HCT116 (cell line): ENCODE measurements around the gene TCEANC2. TPM values are rescaled to one million over a fixed set of nuclear protein-coding genes. Genes with fewer than 3 reads are reported as not detected.

Experiments used
- ATAC-seq: fragments of 200-7000 bp; cut with Tn5 transposase; 2 replicates; pipeline ENCODE4 v1.9.1; 2020; ENCODE audit warnings: mild to moderate bottlenecking, moderate library complexity
- BruUV-seq: library from RNA; stranded (reverse); fragments of 400-500 nt; replicated peaks from 2 replicates; lab custom pipeline; 2021; lab: Mats Ljungman, UMichigan
- CTCF ChIA-PET: fragments of 300-600 bp; sonication (Branson Sonifier 250); formaldehyde crosslinking; loops from one replicate; lab custom pipeline; 2021; ENCODE audit warnings: antibody characterized with exemption; lab: Charles Lee
- POLR2A ChIA-PET: fragments of 300-600, 350-600 bp; sonication (Branson Sonifier 250); formaldehyde crosslinking; loops from one replicate; lab custom pipeline; 2021; ENCODE audit warnings: antibody characterized with exemption; lab: Charles Lee
- RAD21 ChIA-PET, 2 experiments: fragments of 300-600 bp; sonication (Branson Sonifier 250); formaldehyde crosslinking; loops; one replicate each; lab custom pipeline; 2023; ENCODE audit warnings: low total read pairs in 2 of 2; ENCODE audit not compliant: uncharacterized antibody in 2 of 2, unreplicated experiment in 2 of 2, low non-redundant PET in 1 of 2; lab: Charles Lee
- DNase-seq: peaks from one replicate; pipeline ENCODE4 v3.0.0-alpha.2; 2010; ENCODE audit warnings: low read depth, low spot score
- H2AFZ ChIP-seq: fragments of 200-600 bp; shearing (Covaris generic), sonication (generic); 2 replicates; pipeline ENCODE4 v1.6.1; 2017; ENCODE audit warnings: low read depth, mixed run types, mixed read lengths, antibody characterized with exemption, low read length; ENCODE audit not compliant: poor library complexity, severe bottlenecking
- H3K27ac ChIP-seq: 2 replicates; pipeline ENCODE4 v1.5.1; 2012; ENCODE audit warnings: low read depth, low read length
- H3K27me3 ChIP-seq: fragments of 200-600 bp; sonication (generic); 2 replicates; pipeline ENCODE4 v1.6.1; 2016; ENCODE audit warnings: mixed run types, low read length, mixed read lengths; ENCODE audit not compliant: insufficient read depth
- H3K36me3 ChIP-seq, 2 experiments: fragments of 200-500 bp in 1 of 2; fragments of 200-600 bp in 1 of 2; sonication (Bioruptor generic) in 1 of 2; sonication (generic) in 1 of 2; 2 replicates each; pipeline versions ENCODE4 v1.5.1 to v1.6.1; 2014 to 2016; ENCODE audit warnings: low read length in 2 of 2, inconsistent platforms in 1 of 2, mixed read lengths in 1 of 2, mixed run types in 1 of 2; ENCODE audit not compliant: insufficient read depth in 2 of 2, control insufficient read depth in 1 of 2
- H3K4me1 ChIP-seq, 2 experiments: fragments of 200-600 bp in 1 of 2; sonication (generic) in 1 of 2; 2 replicates each; pipeline versions ENCODE4 v1.5.1 to v1.6.1; 2012 to 2017; ENCODE audit warnings: low read length in 2 of 2, inconsistent platforms in 1 of 2, mild to moderate bottlenecking in 1 of 2, mixed read lengths in 1 of 2, mixed run types in 1 of 2, moderate library complexity in 1 of 2; ENCODE audit not compliant: insufficient read depth in 2 of 2, control insufficient read depth in 1 of 2
- H3K4me2 ChIP-seq: fragments of 200-600 bp; sonication (generic); 2 replicates; pipeline ENCODE4 v1.6.1; 2017; ENCODE audit warnings: mixed run types, low read length, mixed read lengths
- H3K4me3 ChIP-seq, 2 experiments: fragments of 200-600 bp in 1 of 2; sonication (generic) in 1 of 2; replicated peaks in 1 of 2; 2 replicates each; pipeline ENCODE4 v1.5.1; 2011 to 2016; ENCODE audit warnings: low read length in 2 of 2, control low read depth in 1 of 2, low read depth in 1 of 2, mild to moderate bottlenecking in 1 of 2, mixed read lengths in 1 of 2, mixed run types in 1 of 2
- H3K79me2 ChIP-seq: fragments of 200-600 bp; sonication (generic); 2 replicates; pipeline ENCODE4 v1.6.1; 2017; ENCODE audit warnings: mild to moderate bottlenecking, mixed run types, low read length, moderate library complexity, mixed read lengths; ENCODE audit not compliant: insufficient read depth
- H3K9ac ChIP-seq: fragments of 200-600 bp; sonication (generic); 2 replicates; pipeline ENCODE4 v1.6.1; 2016; ENCODE audit warnings: low read length, mixed read lengths
- H3K9me2 ChIP-seq: fragments of 200-600 bp; sonication (generic), shearing (Covaris generic); 2 replicates; pipeline ENCODE4 v1.6.1; 2017; ENCODE audit warnings: mixed run types, mild to moderate bottlenecking, moderate library complexity; ENCODE audit not compliant: insufficient read depth
- H3K9me3 ChIP-seq, 2 experiments: fragments of 200-500 bp in 1 of 2; fragments of 200-600 bp in 1 of 2; sonication (Bioruptor generic) in 1 of 2; sonication (generic) in 1 of 2; 2 replicates each; pipeline ENCODE4 v1.6.1; 2014 to 2017; ENCODE audit warnings: low read length in 2 of 2, mixed read lengths in 2 of 2, inconsistent platforms in 1 of 2, low read depth in 1 of 2, mild to moderate bottlenecking in 1 of 2, mixed run types in 1 of 2, moderate library complexity in 1 of 2; ENCODE audit not compliant: control insufficient read depth in 1 of 2, insufficient read depth in 1 of 2
- H4K20me1 ChIP-seq: fragments of 200-600 bp; sonication (generic), shearing (Covaris generic); 2 replicates; pipeline ENCODE4 v1.6.1; 2017; ENCODE audit warnings: mixed run types, mild to moderate bottlenecking, moderate library complexity; ENCODE audit not compliant: insufficient read depth
- EZH2 ChIP-seq: fragments of 200-600 bp; sonication (generic); IDR thresholded peaks from 2 replicates; pipeline ENCODE4 v1.6.1; 2017; ENCODE audit warnings: antibody characterized with exemption, mixed run types
- EZH2phosphoT487 ChIP-seq: fragments of 200-600 bp; IDR thresholded peaks from 2 replicates; pipeline ENCODE4 v1.6.1; 2018; ENCODE audit warnings: antibody characterized with exemption, borderline replicate concordance
- JUND ChIP-seq: IDR thresholded peaks from 2 replicates; pipeline ENCODE4 v1.6.1; 2012
- SIN3A ChIP-seq: IDR thresholded peaks from 2 replicates; pipeline ENCODE4 v1.6.1; 2012; ENCODE audit warnings: low read depth
- SRF ChIP-seq: IDR thresholded peaks from 2 replicates; pipeline ENCODE4 v1.6.1; 2012; ENCODE audit warnings: low read depth
- TCF7L2 ChIP-seq: IDR thresholded peaks from 2 replicates; pipeline ENCODE4 v1.7.0; 2011; ENCODE audit warnings: borderline replicate concordance, inconsistent platforms; ENCODE audit not compliant: insufficient read depth, insufficient read length; ENCODE audit errors: extremely low read depth
- intact Hi-C: fragments of 100-400 bp; cut with micrococcal nuclease; formaldehyde crosslinking; loops from 2 replicates; pipeline ENCODE4 v1.10.0; 2022
- total RNA-seq: library from RNA; stranded (reverse); gene quantifications from one replicate; pipeline ENCODE4 v1.2.1, GENCODE V29; 2021; ENCODE audit not compliant: unreplicated experiment
- TF ChIP-seq, protein P1 (sequence below): IDR thresholded peaks from 2 replicates; pipeline ENCODE4 v1.6.1; 2012
- TF ChIP-seq, protein P2 (sequence below): IDR thresholded peaks from 2 replicates; pipeline ENCODE4 v1.6.1; 2012
- TF ChIP-seq, protein P3 (sequence below): IDR thresholded peaks from 2 replicates; pipeline ENCODE4 v1.6.1; 2012; ENCODE audit warnings: low read depth
- TF ChIP-seq, protein P4 (sequence below), 3 experiments: fragments of 200-600 bp in 1 of 3; sonication (generic) in 1 of 3; IDR thresholded peaks in 2 of 3; conservative IDR thresholded peaks in 1 of 3; 2 replicates each; pipeline ENCODE4 v1.5.1; 2012 to 2017; ENCODE audit warnings: low read depth in 2 of 3, low read length in 2 of 3, antibody characterized with exemption in 1 of 3, borderline replicate concordance in 1 of 3, control low read depth in 1 of 3, mild to moderate bottlenecking in 1 of 3, mixed read lengths in 1 of 3, mixed run types in 1 of 3, moderate library complexity in 1 of 3; ENCODE audit not compliant: insufficient read depth in 1 of 3

Gene TCEANC2
- total RNA-seq, 1 experiment from 2014 or later, result 5.4 TPM

DNA sequence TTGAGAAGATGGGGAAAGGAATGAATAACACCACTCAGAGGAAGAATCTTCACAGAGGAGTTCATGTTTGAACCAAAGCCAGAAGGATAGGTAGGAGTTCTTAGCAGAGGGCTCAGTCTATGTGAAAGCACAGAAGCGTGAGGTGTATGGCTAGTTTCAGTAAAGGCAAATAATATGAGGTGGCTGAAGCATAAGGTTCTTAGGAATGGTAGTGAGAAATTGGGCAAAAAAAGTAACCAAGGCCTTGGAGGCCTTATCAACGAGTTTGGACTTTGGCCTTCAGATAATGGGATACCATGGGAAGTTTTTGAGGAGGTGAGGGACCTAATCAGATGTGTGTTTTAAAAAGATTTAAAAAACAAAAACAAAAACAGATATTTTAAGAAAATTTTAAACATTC is 47.1 kb downstream of the TCEANC2 start:
- ChIA-PET CTCF (no interaction called here), RAD21 (no interaction called here), POLR2A (no interaction called here)
- no peaks in the 10 kb centered on the region for H3K9me3 ChIP-seq
- no peak overlapping the region for H3K9ac ChIP-seq
- no peak overlapping the region for H3K4me2 ChIP-seq
- H3K4me3 ChIP-seq, result no peak overlapping the region
- BruUV-seq, result no TSS peak
- no peak overlapping the region for H3K27ac ChIP-seq
- TF ChIP-seq, protein P1, sequence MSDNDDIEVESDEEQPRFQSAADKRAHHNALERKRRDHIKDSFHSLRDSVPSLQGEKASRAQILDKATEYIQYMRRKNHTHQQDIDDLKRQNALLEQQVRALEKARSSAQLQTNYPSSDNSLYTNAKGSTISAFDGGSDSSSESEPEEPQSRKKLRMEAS, result no peak
- TF ChIP-seq JUND (no peak), SIN3A (no peak), SRF (no peak)
- TF ChIP-seq, protein P2, sequence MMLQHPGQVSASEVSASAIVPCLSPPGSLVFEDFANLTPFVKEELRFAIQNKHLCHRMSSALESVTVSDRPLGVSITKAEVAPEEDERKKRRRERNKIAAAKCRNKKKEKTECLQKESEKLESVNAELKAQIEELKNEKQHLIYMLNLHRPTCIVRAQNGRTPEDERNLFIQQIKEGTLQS, result no peak
- H3K79me2 ChIP-seq, result no peaks in the 10 kb centered on the region
- intact Hi-C loops, result no loop called here
- H4K20me1 ChIP-seq, result no peaks in the 10 kb centered on the region
- H3K9me2 ChIP-seq, result no peaks in the 10 kb centered on the region; the same call in 1 of the 2 replicates
- H3K36me3 ChIP-seq, result no peaks in the 10 kb centered on the region; a peak in 1 of 4 replicates
- DNase-seq, result no peak
- H3K27me3 ChIP-seq, result no peaks in the 10 kb centered on the region
- no peak overlapping the region for H2AFZ ChIP-seq
- no peaks in the 10 kb centered on the region for H3K4me1 ChIP-seq
- ATAC-seq, result no peak

DNA sequence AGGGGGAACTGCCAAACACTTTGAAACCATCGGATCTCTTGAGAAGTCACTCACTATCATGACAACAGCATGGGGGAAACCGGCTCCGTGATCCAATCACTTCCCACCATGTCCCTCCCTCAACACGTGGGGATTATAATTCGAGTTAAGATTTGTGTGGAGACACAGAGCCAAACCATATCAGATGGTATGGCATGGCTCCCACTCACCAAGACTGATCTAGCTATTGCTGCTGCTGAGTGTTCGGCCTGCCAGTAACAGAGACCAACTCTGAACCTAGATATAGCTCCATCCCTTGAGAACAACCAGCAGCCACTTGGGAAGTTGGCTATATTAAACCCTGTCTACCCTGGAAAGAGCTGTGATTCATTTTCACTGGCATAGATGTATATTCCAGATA is 50.0 kb downstream of the TCEANC2 start:
- CTCF ChIA-PET, result no interaction called here
- RAD21 ChIA-PET, result no interaction called here
- no TSS peak for BruUV-seq

More for the DNA sequence above, 50.0 kb downstream of the TCEANC2 start:
- H3K36me3 ChIP-seq, result no peaks in the 10 kb centered on the region
- no peak for DNase-seq
- TF ChIP-seq, protein P3, sequence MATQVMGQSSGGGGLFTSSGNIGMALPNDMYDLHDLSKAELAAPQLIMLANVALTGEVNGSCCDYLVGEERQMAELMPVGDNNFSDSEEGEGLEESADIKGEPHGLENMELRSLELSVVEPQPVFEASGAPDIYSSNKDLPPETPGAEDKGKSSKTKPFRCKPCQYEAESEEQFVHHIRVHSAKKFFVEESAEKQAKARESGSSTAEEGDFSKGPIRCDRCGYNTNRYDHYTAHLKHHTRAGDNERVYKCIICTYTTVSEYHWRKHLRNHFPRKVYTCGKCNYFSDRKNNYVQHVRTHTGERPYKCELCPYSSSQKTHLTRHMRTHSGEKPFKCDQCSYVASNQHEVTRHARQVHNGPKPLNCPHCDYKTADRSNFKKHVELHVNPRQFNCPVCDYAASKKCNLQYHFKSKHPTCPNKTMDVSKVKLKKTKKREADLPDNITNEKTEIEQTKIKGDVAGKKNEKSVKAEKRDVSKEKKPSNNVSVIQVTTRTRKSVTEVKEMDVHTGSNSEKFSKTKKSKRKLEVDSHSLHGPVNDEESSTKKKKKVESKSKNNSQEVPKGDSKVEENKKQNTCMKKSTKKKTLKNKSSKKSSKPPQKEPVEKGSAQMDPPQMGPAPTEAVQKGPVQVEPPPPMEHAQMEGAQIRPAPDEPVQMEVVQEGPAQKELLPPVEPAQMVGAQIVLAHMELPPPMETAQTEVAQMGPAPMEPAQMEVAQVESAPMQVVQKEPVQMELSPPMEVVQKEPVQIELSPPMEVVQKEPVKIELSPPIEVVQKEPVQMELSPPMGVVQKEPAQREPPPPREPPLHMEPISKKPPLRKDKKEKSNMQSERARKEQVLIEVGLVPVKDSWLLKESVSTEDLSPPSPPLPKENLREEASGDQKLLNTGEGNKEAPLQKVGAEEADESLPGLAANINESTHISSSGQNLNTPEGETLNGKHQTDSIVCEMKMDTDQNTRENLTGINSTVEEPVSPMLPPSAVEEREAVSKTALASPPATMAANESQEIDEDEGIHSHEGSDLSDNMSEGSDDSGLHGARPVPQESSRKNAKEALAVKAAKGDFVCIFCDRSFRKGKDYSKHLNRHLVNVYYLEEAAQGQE, result no peak
- no peak for TF ChIP-seq EZH2
- TF ChIP-seq, protein P4, sequence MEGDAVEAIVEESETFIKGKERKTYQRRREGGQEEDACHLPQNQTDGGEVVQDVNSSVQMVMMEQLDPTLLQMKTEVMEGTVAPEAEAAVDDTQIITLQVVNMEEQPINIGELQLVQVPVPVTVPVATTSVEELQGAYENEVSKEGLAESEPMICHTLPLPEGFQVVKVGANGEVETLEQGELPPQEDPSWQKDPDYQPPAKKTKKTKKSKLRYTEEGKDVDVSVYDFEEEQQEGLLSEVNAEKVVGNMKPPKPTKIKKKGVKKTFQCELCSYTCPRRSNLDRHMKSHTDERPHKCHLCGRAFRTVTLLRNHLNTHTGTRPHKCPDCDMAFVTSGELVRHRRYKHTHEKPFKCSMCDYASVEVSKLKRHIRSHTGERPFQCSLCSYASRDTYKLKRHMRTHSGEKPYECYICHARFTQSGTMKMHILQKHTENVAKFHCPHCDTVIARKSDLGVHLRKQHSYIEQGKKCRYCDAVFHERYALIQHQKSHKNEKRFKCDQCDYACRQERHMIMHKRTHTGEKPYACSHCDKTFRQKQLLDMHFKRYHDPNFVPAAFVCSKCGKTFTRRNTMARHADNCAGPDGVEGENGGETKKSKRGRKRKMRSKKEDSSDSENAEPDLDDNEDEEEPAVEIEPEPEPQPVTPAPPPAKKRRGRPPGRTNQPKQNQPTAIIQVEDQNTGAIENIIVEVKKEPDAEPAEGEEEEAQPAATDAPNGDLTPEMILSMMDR (IDR thresholded peaks at IDR 0.05 in 2 of 3, conservative IDR thresholded peaks at IDR 0.05 in 1 of 3; ENCODE audit: borderline replicate concordance in 1 of 3, insufficient read depth in 1 of 3, low read depth in 2 of 3, low read length in 2 of 3), result no peak
- no peak for TF ChIP-seq EZH2phosphoT487
- TF ChIP-seq, protein P1, result no peak
- no peak for TF ChIP-seq TCF7L2
- H3K9ac ChIP-seq, result no peak overlapping the region
- H3K4me3 ChIP-seq, result no peak overlapping the region
- no peaks in the 10 kb centered on the region for H4K20me1 ChIP-seq
- no peaks in the 10 kb centered on the region for H3K27me3 ChIP-seq
- POLR2A ChIA-PET, result no interaction called here
- no peaks in the 10 kb centered on the region for H3K79me2 ChIP-seq
- no peaks in the 10 kb centered on the region for H3K9me3 ChIP-seq
- H3K4me2 ChIP-seq, result no peak overlapping the region
- H3K4me1 ChIP-seq, result no peaks in the 10 kb centered on the region
- no peak for ATAC-seq
- H3K27ac ChIP-seq, result no peak overlapping the region
- H2AFZ ChIP-seq, result no peak overlapping the region
- H3K9me2 ChIP-seq, result no peaks in the 10 kb centered on the region; the same call in 1 of the 2 replicates
- intact Hi-C loops, result no loop called here
